Measurements from ENCODE around the gene LRRC74A. TPM values are rescaled to one million over a fixed set of nuclear protein-coding genes. Genes with fewer than 3 reads are reported as not detected.

The LRRC74A gene
- total RNA-seq, 1 donor from 2014 or later, result not detected

DNA sequence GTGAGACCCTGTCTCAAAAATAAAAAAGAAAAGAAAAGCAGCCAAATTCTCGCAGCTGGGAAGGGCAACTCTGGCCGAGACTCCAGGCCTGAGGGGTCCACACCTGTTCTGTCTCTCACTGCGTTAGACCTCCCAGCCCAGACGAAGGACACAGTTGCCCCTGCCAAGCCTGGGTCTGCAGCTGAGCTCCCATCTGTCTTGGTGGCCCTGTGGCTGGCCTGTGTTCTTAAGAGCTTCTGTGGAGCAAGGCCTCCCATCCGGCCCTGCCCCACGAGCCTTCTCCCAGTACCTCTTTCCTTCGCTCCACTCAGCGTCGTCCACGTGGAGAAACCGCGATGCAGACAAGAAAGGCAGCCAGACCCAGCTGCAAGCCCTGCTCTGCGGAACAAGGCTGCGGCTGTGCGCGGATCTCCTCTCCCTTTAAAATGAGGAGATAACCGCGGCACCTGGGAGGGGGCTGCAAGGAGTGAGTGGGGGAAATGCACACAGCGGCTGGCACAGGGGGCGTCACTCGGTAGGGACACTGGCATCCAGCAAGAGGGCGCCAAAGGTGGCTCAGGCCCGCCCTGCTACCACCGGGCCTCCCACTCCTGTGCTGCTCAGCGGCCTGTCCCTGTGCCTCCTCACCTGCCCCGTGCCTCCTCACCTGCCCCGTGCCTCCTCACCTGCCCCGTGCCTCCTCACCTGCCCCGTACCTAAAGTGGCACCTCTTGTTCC, 42.4 kb downstream of the LRRC74A start:
- no peak for DNase-seq (ENCODE audit: low read depth)
- Histone ChIP-seq H3K36me3 (ENCODE audit: control insufficient read depth, insufficient read depth, low read length) (no peaks in the 10 kb centered on the region), H3K4me3 (ENCODE audit: low read depth, low read length) (no peak overlapping the region), H3K27me3 (ENCODE audit: control insufficient read depth, insufficient read depth, low read length) (peaks cover 19% of the 10 kb centered on the region)
- TF ChIP-seq, protein P1, sequence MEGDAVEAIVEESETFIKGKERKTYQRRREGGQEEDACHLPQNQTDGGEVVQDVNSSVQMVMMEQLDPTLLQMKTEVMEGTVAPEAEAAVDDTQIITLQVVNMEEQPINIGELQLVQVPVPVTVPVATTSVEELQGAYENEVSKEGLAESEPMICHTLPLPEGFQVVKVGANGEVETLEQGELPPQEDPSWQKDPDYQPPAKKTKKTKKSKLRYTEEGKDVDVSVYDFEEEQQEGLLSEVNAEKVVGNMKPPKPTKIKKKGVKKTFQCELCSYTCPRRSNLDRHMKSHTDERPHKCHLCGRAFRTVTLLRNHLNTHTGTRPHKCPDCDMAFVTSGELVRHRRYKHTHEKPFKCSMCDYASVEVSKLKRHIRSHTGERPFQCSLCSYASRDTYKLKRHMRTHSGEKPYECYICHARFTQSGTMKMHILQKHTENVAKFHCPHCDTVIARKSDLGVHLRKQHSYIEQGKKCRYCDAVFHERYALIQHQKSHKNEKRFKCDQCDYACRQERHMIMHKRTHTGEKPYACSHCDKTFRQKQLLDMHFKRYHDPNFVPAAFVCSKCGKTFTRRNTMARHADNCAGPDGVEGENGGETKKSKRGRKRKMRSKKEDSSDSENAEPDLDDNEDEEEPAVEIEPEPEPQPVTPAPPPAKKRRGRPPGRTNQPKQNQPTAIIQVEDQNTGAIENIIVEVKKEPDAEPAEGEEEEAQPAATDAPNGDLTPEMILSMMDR (IDR thresholded peaks at IDR 0.05; ENCODE audit: insufficient read depth, low read length, poor library complexity, severe bottlenecking), result no peak

DNA sequence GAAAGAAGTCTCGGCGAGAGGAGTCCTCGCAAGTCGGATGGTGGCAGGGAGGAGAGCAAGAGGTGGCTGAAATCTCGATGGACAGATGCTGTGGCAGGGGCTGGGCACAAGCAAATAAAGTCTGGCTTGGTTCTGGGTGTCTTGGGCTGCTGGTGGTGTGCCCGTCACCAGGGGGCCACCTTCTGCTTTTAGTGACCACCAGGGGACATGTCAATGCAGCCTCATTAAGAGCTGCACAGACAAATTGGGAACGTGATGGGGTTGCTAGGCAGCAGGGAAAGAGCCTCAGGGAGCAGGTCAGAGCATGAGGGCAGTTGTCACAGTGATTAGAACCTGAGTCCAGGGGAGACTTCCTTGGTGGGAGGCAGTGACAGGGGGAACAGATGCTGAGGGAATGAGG, 44.0 kb downstream of the LRRC74A start:
- H3K36me3 ChIP-seq (ENCODE audit: control insufficient read depth, insufficient read depth, low read length), result no peaks in the 10 kb centered on the region
- H3K4me3 ChIP-seq (ENCODE audit: low read depth, low read length), result no peak overlapping the region
- TF ChIP-seq, protein P1 (IDR thresholded peaks at IDR 0.05; ENCODE audit: insufficient read depth, low read length, poor library complexity, severe bottlenecking), result peak; percentile 9
- DNase-seq (ENCODE audit: low read depth), result no peak
- peaks cover 15% of the 10 kb centered on the region for H3K27me3 ChIP-seq (ENCODE audit: control insufficient read depth, insufficient read depth, low read length)

DNA sequence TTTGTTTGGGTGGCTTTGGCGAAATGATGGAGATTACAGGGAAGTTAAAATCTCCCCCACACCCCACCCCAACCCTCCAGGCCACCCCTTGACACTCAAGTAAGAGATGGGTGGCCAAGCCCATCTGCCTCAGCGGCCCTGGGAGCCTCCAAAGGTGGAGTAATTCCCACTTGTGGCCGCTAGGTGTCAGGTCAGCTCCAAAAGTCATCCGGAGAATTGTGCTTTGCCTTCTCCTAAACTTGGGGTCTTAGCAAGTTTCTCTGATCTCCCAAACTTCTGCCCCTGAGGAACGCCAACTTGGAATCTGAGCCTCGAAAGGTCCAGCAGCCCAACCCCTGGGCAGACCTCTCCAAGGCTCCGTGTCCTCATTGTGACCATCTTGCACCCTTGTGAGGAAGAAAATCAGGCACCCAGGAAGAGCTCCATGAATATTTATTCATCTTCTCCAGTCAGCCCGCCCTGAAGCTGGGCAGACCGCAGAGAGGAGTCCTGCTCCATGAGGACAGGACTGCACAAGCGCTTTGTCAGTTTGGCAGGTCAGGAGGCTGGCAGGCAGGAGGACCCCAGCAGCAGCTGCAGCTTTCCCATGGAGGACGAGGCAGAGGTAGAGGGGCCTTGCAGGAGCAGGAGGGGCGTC, 46.7 kb downstream of the LRRC74A start:
- Histone ChIP-seq H3K36me3 (ENCODE audit: control insufficient read depth, insufficient read depth, low read length) (no peaks in the 10 kb centered on the region), H3K27me3 (ENCODE audit: control insufficient read depth, insufficient read depth, low read length) (peaks cover 11% of the 10 kb centered on the region), H3K4me3 (ENCODE audit: low read depth, low read length) (no peak overlapping the region)
- TF ChIP-seq, protein P1 (IDR thresholded peaks at IDR 0.05; ENCODE audit: insufficient read depth, low read length, poor library complexity, severe bottlenecking), result peak; percentile 84
- DNase-seq (ENCODE audit: low read depth), result no peak

GRCh38 chr14:76874734-76875133, 48.5 kb downstream of the LRRC74A start:
- no peak for DNase-seq (ENCODE audit: low read depth)
- Histone ChIP-seq H3K27me3 (ENCODE audit: control insufficient read depth, insufficient read depth, low read length) (peaks cover 6% of the 10 kb centered on the region), H3K36me3 (ENCODE audit: control insufficient read depth, insufficient read depth, low read length) (no peaks in the 10 kb centered on the region), H3K4me3 (ENCODE audit: low read depth, low read length) (no peak overlapping the region)
- TF ChIP-seq, protein P1 (IDR thresholded peaks at IDR 0.05; ENCODE audit: insufficient read depth, low read length, poor library complexity, severe bottlenecking), result no peak

DNA sequence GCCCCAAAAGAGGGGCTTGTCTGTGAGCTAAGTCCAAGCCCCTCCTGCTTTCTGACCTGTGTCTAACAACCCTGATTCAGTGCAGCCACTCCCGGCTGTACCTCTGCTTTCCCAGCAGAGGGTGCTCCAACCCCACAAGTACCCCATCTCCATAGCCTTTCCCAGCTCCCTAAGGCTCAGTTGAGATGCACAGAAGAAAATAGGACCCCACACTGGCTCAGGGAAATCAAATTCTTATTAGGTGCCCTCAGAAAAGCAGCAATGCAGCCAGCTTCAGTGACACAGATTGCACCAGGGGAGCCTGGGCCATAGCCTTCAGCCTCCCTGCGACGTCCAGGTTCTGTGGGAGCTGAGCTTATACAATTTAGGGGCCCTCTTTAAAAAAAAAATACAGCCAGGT, 49.9 kb downstream of the LRRC74A start:
- TF ChIP-seq, protein P1 (IDR thresholded peaks at IDR 0.05; ENCODE audit: insufficient read depth, low read length, poor library complexity, severe bottlenecking), result peak; percentile 97
- H3K36me3 ChIP-seq (ENCODE audit: control insufficient read depth, insufficient read depth, low read length), result no peaks in the 10 kb centered on the region
- peak; percentile 19 for DNase-seq (ENCODE audit: low read depth)
- H3K4me3 ChIP-seq (ENCODE audit: low read depth, low read length), result no peak overlapping the region
- peaks cover 6% of the 10 kb centered on the region for H3K27me3 ChIP-seq (ENCODE audit: control insufficient read depth, insufficient read depth, low read length)
